Activated CD4-positive, alpha-beta T cell treated with anti-CD3 and anti-CD28 coated beads for 4 hours (primary cell): Measurements from ENCODE around the gene ABCB8.
A peak's percentile ranks its signal among the peaks of the same experiment; 100 is the strongest.

Experiments used
- DNase-seq, 2 donors: peaks; one replicate each; pipeline ENCODE4 v3.0.0-alpha.2; 2020

ABCB8 gene

DNA sequence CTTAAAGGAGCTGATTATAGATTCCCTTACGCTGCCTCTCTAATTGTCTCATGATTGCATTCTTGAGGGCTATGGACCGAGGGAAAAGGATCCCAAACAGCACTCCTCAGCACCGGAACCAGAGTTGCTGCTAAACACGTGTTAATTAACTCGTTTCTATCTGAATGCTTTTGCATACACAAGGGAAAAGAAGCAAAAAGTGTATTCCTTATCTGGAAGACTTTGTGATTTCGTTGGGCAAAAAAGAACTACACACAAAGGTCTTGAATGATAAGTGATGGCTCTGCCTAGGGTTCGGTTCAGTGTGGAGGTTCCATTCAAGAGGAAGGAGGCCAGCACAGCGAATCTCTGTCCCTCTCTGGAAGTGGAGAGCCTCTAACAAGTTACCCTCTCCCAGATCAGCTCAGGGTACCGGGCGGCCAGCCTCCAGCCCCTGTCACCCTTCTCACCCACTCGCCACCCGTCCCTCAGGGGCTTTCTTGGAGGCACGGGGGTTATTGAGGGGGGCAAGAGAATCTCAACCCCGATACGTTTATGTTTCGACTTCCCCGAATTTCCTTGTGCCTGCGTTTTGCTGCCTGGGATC is 30.6 kb downstream of the ABCB8 start:
- peak in 1 of 2 donors; percentile 22 for DNase-seq

GRCh38 chr7:151059367-151060112 is 31.3 kb downstream of the ABCB8 start, which contains the start of gene SLC4A2:
Gene SLC4A2 (plus strand): TSS chr7:151059589. CDS start chr7:151061988, 2,399 bp downstream.
- peak; percentile 73 to 76 for DNase-seq

DNA sequence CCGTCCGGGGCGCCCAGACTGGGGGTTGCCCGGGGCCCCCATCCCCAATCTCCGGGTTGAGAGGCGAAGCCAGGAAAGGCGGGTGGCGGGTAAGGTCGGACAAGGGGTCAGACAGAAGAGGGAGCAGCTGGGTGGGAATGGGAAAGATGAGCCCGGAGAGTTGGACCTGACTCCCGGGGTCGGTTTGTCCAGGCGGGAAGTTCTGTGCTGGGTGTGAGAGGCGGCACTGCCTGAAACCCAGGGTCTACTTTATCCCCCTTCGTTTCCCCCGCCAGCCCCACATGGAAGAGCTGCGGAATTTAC is 31.8 kb downstream of the ABCB8 start:
- no peak for DNase-seq

DNA sequence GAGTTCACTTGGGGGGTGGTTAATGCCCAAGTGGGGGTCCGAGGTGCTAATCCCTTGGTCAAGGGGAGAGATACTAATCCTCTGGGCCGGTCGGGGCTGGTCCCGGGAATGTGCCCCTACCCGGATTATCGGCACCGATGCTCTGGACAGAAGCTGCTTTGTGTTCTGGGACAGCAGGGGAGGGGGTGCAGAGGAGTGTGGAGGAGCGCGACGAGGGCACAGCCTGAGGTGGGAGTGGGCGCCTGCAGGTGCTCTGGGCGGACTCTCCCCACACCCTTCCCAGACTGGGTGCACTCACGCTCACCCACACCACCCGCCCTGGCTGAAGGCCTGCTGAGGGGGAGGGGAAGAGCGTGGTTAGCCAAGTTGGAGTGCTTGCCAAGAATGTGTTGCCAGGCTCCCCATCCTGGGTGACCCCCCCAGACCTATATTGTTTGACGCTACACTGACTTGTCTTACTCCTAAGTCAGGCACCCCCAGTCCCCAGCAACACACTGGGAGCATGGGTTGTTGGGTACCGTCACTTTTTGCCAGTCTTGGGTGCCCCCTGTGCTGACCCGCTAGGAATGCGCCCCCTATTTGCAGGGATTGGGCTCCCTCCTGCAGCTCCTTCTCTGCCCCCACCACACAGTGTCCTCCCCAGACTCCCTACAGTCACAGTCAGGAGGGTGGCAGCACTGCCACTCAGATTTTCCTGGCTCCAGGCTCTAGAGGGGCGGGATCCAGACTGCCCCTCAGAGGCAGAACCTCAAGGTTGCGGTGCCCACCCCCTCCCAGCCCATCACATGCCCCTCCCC is 32.4 kb downstream of the ABCB8 start:
- DNase-seq, result peak in 1 of 2 donors; percentile 26

DNA sequence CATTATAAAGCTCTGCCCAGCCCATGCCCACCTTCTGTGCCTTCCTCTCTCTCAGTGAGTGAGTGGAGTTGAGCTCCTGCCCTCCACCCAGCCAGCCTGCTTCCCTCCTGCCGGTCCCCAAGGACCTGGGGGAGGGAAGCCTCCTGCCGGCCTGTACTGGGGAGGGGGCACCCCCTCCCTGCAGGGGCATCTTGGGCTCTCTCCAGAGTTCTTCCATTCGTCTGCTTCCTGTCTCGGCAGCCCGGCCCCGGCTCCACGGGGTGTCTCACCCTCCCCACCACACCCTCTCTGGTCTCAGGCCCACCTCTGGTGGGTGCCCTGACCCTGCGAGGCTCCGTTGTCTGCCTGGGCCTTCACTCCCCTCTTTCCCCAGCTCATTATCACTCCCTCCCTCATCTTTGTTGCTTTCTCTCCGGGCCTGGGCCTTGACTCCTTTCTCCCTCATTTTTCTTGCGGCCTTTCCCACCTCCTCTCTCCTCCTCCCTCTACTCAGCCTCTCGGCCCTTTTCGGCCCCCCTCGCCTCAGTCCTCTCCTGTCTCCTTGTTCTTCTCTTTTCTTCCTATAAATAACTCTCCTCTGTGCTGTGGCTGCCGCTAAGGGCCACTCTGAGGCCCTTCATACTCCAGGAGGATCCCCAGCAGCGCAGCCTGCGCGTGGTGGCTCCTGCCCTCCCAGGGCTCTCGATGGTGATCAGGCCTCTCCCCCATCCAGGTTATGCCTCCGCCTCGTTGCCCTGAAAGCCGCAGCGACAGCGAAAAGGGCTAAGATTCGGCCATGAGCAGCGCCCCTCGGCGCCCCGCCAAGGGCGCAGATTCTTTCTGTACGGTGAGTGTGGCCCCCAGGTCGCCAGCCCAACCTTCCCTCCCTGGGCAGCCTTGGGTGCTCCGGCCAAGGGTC is 33.2 kb downstream of the ABCB8 start:
- no peak for DNase-seq

GRCh38 chr7:151062111-151062398 is 33.8 kb downstream of the ABCB8 start:
- no peak for DNase-seq

GRCh38 chr7:151062399-151063211 is 34.4 kb downstream of the ABCB8 start:
- DNase-seq, result no peak

DNA sequence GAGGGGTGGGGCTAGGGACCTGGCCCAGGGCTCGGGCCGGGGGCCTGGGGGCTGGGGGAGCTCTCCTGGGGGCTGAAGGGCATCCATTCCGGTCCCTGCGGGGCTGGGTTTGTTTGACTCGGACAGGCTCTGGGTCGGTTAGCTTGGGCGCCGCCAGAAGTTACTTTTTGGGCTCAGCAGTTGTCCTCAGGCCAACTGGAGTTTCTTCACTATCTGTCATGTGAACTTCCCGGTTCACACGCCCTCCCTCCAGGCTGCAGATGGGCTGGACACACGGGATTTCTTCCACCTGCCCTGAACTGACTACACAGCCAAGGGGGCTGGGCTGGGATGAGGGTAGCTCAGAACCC is 34.9 kb downstream of the ABCB8 start:
- DNase-seq, result no peak

GRCh38 chr7:151064454-151064853 is 36.2 kb downstream of the ABCB8 start:
- no peak for DNase-seq

- DNase-seq, result no peak
These were observed 36.7 kb downstream of the ABCB8 start for GRCh38 chr7:151064993-151065392.

GRCh38 chr7:151065516-151065915 is 37.3 kb downstream of the ABCB8 start:
- no peak for DNase-seq

GRCh38 chr7:151066273-151066974 is 38.2 kb downstream of the ABCB8 start:
- no peak for DNase-seq

DNA sequence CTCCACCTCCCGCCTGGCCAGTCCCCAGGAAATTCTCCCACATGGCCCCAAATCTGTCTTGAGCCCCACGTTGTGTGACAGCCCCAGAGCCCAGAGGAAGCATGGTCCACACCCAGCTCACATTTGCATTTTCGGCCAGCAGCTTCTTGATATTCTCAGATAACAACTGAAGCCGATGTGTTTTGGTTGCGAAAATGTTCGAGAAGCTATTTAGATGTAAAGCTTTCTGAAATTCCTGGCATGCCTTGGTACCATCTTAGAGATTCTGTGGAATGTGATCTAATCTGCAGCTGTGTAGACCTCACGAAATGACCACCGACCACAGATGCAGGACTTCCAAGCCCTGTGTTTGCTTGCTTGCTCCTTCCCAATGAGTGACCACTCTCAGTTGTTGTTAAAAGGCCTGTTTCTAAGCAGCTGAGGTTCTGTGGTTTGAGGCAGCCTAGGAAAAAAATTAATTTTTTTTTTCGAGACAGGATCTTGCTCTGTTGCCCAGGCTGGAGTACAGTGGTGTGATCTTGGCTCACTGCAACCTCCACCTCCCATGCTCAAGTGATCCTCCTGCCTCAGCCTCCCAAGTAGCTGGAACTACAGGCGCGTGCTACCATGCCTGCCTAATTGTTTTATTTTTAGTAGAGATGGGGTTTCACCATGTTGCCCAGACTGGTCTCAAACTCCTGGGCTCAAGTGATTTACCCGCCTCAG is 40.0 kb downstream of the ABCB8 start:
- no peak for DNase-seq

- DNase-seq, result no peak
These were observed 41.8 kb downstream of the ABCB8 start for GRCh38 chr7:151069841-151070573.

GRCh38 chr7:151070574-151070960 is 42.3 kb downstream of the ABCB8 start:
- no peak for DNase-seq

DNA sequence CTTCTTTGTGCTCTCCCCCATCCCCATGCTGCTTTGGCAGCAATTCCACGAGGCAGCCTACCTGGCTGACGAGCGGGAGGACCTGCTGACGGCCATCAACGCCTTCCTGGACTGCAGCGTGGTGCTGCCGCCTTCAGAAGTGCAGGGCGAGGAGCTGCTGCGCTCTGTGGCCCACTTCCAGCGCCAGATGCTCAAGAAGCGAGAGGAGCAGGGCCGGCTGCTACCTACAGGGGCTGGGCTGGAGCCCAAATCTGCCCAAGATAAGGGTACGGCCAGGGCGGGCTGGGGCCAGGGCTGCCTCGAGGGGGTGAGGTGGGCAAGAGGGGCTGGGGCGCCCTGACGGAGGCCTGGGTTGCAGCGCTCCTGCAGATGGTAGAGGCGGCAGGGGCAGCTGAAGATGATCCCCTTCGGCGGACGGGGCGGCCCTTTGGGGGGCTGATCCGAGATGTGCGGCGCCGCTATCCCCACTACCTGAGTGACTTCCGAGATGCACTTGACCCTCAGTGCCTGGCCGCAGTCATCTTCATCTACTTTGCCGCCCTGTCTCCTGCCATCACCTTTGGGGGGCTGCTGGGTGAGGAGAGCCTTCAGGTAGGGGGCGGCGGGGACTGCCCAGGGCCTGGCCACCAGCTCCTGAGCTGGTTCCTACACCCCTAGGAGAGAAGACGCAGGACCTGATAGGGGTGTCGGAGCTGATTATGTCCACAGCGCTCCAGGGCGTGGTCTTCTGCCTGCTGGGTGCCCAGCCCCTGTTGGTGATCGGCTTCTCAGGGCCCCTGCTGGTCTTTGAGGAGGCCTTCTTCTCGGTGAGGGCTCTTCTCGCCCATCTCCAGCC is 43.0 kb downstream of the ABCB8 start:
- no peak for DNase-seq

GRCh38 chr7:151073990-151074389 is 45.7 kb downstream of the ABCB8 start:
- DNase-seq, result no peak

- no peak for DNase-seq
These were observed 46.8 kb downstream of the ABCB8 start for GRCh38 chr7:151074817-151075661.

DNA sequence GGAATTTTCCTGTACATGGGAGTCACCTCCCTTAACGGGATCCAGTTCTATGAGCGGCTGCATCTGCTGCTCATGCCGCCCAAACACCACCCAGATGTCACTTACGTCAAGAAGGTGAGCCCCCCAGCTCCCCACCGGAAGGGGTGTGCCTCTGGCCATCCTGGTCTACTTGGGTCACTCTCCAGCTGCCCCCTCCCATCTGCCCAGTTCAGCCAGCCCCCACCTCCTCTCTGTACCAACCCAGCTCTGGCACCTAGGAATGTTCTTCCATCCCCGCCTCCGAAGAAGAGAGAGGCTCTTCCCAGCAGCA is 47.4 kb downstream of the ABCB8 start:
- DNase-seq, result no peak
